SK-N-SH treated with all-trans-retinoic acid at 6 μM for 48 hours (cell line): ENCODE results near the gene MED9.

Experiments used
- CREB5 ChIP-seq: fragments of 250-450 bp; sonication (Bioruptor Pico); IDR thresholded peaks from 2 replicates; pipeline ENCODE4 v1.5.1; 2020; ENCODE audit warnings: low read depth, mild to moderate bottlenecking, moderate library complexity
- CSDC2 ChIP-seq: fragments of 250-450 bp; sonication (Bioruptor Pico); IDR thresholded peaks from 2 replicates; pipeline ENCODE4 v1.5.0; 2020; ENCODE audit warnings: mild to moderate bottlenecking, moderate library complexity
- CSRNP3 ChIP-seq: fragments of 250-450 bp; sonication (Bioruptor Pico); IDR thresholded peaks from 2 replicates; pipeline ENCODE4 v1.5.1; 2021; ENCODE audit warnings: mild to moderate bottlenecking, moderate library complexity
- OSR1 ChIP-seq: fragments of 250-450 bp; sonication (Bioruptor Pico); IDR thresholded peaks from 2 replicates; pipeline ENCODE4 v1.8.0; 2022; ENCODE audit warnings: moderate library complexity, mild to moderate bottlenecking, inconsistent platforms
- PATZ1 ChIP-seq: fragments of 250-450 bp; sonication (Bioruptor Pico); IDR thresholded peaks from 2 replicates; pipeline ENCODE4 v1.8.0; 2020; ENCODE audit warnings: mild to moderate bottlenecking, moderate library complexity, borderline replicate concordance
- RARB ChIP-seq: fragments of 250-450 bp; sonication (Bioruptor Pico); IDR thresholded peaks from 2 replicates; pipeline ENCODE4 v1.8.0; 2021; ENCODE audit warnings: mild to moderate bottlenecking, moderate library complexity
- SNAI2 ChIP-seq: fragments of 250-450 bp; sonication (Bioruptor Pico); IDR thresholded peaks from 2 replicates; pipeline ENCODE4 v1.5.0; 2020; ENCODE audit warnings: mild to moderate bottlenecking, moderate library complexity
- TCF4 ChIP-seq: fragments of 250-450 bp; sonication (Bioruptor Pico); IDR thresholded peaks from 2 replicates; pipeline ENCODE4 v1.8.0; 2021; ENCODE audit warnings: mild to moderate bottlenecking, moderate library complexity, borderline replicate concordance
- TOX ChIP-seq: fragments of 250-450 bp; sonication (Bioruptor Pico); IDR thresholded peaks from 2 replicates; pipeline ENCODE4 v1.8.0; 2021; ENCODE audit warnings: mild to moderate bottlenecking, moderate library complexity, borderline replicate concordance
- ZFP3 ChIP-seq: fragments of 250-450 bp; sonication (Bioruptor Pico); IDR thresholded peaks from 2 replicates; pipeline ENCODE4 v1.5.0; 2020; ENCODE audit warnings: mild to moderate bottlenecking, moderate library complexity

- TF ChIP-seq PATZ1 (CRISPR knock-in tag) (no peak), CREB5 (CRISPR knock-in tag) (no peak), SNAI2 (CRISPR knock-in tag) (no peak), TCF4 (no peak), OSR1 (no peak), TOX (CRISPR knock-in tag) (no peak), RARB (CRISPR knock-in tag) (no peak), CSRNP3 (no peak), ZFP3 (no peak), CSDC2 (CRISPR knock-in tag) (no peak)
Observed at GRCh38 chr17:17467016-17467415, 9.8 kb upstream of the MED9 start.
